Measurements from ENCODE around the gene USH2A.

GRCh38 chr1:215794156-215794555 lies 629.1 kb downstream of the USH2A start:
- TF ChIP-seq POLR2A (IDR thresholded peaks at IDR 0.05; ENCODE audit: low read length) = no peak
- TF ChIP-seq GATA1 (IDR thresholded peaks at IDR 0.05; ENCODE audit: low read depth, low read length) = no peak
